Measurements from ENCODE around the gene SUV39H1.
"Not testable (repeated sequence)": the region's sequence is repeated elsewhere in the genome, so short reads cannot be mapped to it uniquely, and the experiment has no call there.

Gene SUV39H1, protein sequence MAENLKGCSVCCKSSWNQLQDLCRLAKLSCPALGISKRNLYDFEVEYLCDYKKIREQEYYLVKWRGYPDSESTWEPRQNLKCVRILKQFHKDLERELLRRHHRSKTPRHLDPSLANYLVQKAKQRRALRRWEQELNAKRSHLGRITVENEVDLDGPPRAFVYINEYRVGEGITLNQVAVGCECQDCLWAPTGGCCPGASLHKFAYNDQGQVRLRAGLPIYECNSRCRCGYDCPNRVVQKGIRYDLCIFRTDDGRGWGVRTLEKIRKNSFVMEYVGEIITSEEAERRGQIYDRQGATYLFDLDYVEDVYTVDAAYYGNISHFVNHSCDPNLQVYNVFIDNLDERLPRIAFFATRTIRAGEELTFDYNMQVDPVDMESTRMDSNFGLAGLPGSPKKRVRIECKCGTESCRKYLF

DNA sequence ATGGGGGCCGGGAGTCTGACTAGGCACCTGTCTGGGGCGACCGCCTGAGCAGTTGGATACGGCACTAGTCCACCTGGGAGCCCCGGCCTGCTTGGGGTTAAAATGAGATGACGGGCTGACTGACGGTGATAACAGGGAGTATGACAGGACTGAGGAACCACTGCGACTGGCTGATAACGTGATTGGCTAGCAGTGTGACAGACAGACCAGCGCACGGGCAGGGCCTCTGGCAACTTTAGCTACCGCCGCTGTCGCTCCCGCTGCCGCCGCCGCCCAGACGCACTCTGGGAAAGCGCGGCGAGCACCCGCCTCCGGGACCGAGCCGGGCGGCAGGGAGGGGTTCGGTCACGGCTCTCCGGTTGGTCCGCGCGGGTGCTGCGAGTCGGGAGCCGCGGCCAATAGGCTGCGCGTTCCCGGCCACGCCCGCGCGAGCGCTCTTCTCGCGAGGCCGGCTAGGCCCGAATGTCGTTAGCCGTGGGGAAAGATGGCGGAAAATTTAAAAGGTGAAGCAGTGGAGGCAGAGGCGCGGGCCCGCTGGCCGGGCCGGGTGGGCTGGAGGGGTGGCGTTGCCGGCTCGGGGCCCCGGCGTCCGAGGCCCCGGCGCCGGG lies at the start of gene SUV39H1:
TSS of gene SUV39H1 (plus strand) at position 434 of the 608 bp plus-strand sequence. CDS start at position 485, 51 bp downstream.
- TF ChIP-seq FOXP2 (optimal IDR thresholded peaks at IDR 0.05; ENCODE audit: control extremely low read depth, extremely low read length, insufficient read depth) (no peak), EZH2 (IDR thresholded peaks at IDR 0.05) (no peak), POLR2AphosphoS5 (IDR thresholded peaks at IDR 0.05; ENCODE audit: borderline replicate concordance, low read depth, low read length) (peak; percentile 66; the same call in 1 of the 2 replicates)
- DNase-seq (ENCODE audit: low read depth, low spot score) = no peak
- peak within 1 kb of the TSS; percentile 88 for H3K9ac ChIP-seq (ENCODE audit: insufficient read length)
- H3K4me3 ChIP-seq = peak within 1 kb of the TSS; percentile 79
- H3K9me3 ChIP-seq (ENCODE audit: low read depth, low read length) = no peaks in the 10 kb centered on the region
- peak within 1 kb of the TSS; percentile 86 for H3K27ac ChIP-seq
- H3K36me3 ChIP-seq (ENCODE audit: insufficient read depth, low read length) = peaks cover 21% of the 10 kb centered on the region; the same call in 1 of the 2 replicates

DNA sequence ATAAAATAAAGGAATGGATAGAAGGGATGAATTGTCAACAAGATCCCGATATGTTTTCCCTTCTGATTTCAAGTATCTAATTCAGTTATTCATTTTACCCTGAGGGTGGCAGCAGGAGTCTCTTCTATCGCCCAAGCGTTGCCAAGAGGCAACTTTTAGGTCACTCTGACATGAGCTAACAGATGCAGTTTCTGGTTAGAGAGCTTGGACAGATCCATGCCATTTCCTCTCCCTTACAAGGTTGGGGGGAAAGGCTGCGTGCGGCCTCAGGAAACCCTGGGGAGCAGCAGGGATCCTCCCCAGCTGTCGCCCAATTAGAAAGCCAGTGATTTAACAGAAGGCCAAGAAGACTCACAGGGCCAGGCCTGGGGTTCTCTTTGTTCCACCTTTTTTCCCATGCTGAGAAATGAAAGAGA lies 48.2 kb upstream of the SUV39H1 start:
- no peaks in the 10 kb centered on the region for H3K9me3 ChIP-seq (ENCODE audit: low read depth, low read length)
- H3K27ac ChIP-seq = no peak overlapping the region
- H3K4me3 ChIP-seq = no peak overlapping the region
- no peak for TF ChIP-seq EZH2 (IDR thresholded peaks at IDR 0.05)
- TF ChIP-seq FOXP2 (optimal IDR thresholded peaks at IDR 0.05; ENCODE audit: control extremely low read depth, extremely low read length, insufficient read depth) = no peak
- TF ChIP-seq POLR2AphosphoS5 (IDR thresholded peaks at IDR 0.05; ENCODE audit: borderline replicate concordance, low read depth, low read length) = no peak
- no peaks in the 10 kb centered on the region for H3K36me3 ChIP-seq (ENCODE audit: insufficient read depth, low read length)
- DNase-seq (ENCODE audit: low read depth, low spot score) = no peak
- H3K9ac ChIP-seq (ENCODE audit: insufficient read length) = no peak overlapping the region

DNA sequence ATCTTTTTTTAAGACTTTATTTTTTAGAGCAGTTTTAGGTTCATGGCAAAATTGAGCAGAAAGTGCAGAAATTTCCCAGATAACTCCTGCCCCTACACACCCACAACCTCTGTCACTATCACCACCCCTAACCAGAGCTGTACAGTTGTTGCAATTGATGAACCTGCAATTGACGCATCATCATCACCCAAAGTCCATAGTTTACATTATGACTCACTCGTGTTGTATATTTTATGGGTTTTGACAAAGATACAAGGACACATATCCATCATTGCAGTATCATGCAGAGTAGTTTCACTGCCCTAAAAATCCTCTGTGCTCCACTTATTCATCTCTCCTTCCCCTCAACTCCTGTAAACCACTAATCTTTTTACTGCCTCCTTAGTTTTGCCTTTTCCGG lies 47.4 kb upstream of the SUV39H1 start:
- H3K4me3 ChIP-seq = no peak overlapping the region
- H3K27ac ChIP-seq = no peak overlapping the region

DNA sequence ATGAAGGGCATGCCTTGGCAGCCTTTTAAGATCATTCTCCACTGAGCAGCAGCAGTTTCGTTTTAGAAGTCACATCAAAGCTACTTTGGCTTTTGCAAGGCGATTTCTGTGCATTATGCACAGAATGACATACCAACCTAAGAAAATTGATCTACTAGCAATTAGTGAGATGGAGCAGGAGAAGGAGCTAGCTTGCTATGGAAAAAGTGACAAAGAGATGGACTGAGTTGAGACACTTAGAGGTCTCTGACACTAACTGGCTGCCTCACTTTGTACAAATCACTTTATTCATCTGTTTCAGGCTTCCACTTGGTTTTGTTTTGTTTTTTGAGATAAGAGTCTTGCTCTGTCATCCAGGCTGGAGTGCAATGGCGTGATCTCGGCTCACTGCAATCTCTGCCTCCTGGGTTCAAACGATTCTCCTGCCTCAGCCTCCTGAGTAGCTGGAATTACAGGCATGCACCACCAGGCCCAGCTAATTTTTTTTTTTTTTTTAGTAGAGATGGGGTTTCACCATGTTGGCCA lies 44.4 kb upstream of the SUV39H1 start:
- not testable (repeated sequence) for H3K4me3 ChIP-seq; H3K9me3 ChIP-seq (ENCODE audit: low read depth, low read length); H3K9ac ChIP-seq (ENCODE audit: insufficient read length); DNase-seq (ENCODE audit: low read depth, low spot score); H3K27ac ChIP-seq; H3K36me3 ChIP-seq (ENCODE audit: insufficient read depth, low read length)

More for the DNA sequence above, 47.4 kb upstream of the SUV39H1 start:
- TF ChIP-seq EZH2 (IDR thresholded peaks at IDR 0.05) (no peak), FOXP2 (optimal IDR thresholded peaks at IDR 0.05; ENCODE audit: control extremely low read depth, extremely low read length, insufficient read depth) (no peak), POLR2AphosphoS5 (IDR thresholded peaks at IDR 0.05; ENCODE audit: borderline replicate concordance, low read depth, low read length) (no peak)
- Histone ChIP-seq H3K9me3 (ENCODE audit: low read depth, low read length) (no peaks in the 10 kb centered on the region), H3K9ac (ENCODE audit: insufficient read length) (no peak overlapping the region), H3K36me3 (ENCODE audit: insufficient read depth, low read length) (no peaks in the 10 kb centered on the region)
- no peak for DNase-seq (ENCODE audit: low read depth, low spot score)

DNA sequence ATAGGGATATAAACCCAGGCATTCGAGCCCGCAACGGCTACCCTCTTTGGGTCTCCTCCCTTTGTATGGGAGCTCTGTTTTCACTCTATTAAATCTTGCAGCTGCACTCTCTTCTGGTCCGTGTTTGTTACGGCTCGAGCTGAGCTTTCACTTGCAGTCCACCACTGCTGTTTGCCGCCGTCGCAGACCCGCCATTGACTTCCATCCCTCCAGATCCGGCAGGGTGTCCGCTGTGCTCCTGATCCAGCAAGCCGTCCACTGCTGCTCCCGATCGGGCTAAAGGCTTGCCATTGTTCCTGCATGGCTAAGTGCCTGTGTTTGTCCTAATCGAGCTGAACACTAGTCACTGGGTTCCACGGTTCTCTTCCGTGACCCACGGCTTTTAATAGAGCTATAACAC lies 41.8 kb upstream of the SUV39H1 start:
- H3K36me3 ChIP-seq (ENCODE audit: insufficient read depth, low read length); H3K4me3 ChIP-seq; H3K9me3 ChIP-seq (ENCODE audit: low read depth, low read length); H3K9ac ChIP-seq (ENCODE audit: insufficient read length); DNase-seq (ENCODE audit: low read depth, low spot score); H3K27ac ChIP-seq: not testable (repeated sequence)

DNA sequence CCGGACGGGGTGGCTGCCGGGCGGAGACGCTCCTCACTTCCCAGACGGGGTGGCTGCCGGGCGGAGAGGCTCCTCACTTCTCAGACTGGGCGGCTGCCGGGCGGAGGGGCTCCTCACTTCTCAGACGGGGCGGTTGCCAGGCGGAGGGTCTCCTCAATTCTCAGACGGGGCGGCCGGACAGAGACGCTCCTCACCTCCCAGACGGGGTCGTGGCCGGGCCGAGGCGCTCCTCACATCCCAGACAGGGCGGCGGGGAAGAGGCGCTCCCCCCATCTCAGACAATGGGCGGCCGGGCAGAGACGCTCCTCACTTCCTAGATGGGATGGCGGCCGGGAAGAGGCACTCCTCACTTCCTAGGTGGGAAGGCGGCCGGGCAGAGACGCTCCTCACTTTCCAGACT lies 36.8 kb upstream of the SUV39H1 start:
- H3K27ac ChIP-seq; DNase-seq (ENCODE audit: low read depth, low spot score); H3K9me3 ChIP-seq (ENCODE audit: low read depth, low read length); H3K9ac ChIP-seq (ENCODE audit: insufficient read length); H3K4me3 ChIP-seq; H3K36me3 ChIP-seq (ENCODE audit: insufficient read depth, low read length): not testable (repeated sequence)

DNA sequence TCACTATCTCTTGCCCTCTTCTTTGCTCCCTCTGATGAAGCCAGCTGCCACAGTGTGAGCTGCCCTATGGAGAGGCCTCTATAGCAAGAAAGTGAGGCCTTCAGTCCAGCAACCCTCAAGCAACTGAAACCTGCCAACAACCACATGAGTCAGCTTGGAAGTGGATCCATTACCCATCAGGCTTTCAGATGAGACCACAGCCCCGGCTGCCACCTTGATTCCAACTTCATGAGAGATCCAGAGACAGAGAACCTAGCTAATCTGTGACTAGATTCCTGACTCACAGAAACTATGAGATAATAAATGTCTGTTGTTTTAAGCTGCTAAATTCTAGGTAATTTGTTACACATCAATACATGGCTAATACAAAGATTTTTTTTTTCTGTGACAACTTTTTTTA lies 33.3 kb upstream of the SUV39H1 start:
- H3K27ac ChIP-seq = no peak overlapping the region
- H3K4me3 ChIP-seq = no peak overlapping the region
- H3K9me3 ChIP-seq (ENCODE audit: low read depth, low read length) = no peaks in the 10 kb centered on the region
- no peak overlapping the region for H3K9ac ChIP-seq (ENCODE audit: insufficient read length)
- TF ChIP-seq EZH2 (IDR thresholded peaks at IDR 0.05) (no peak), FOXP2 (optimal IDR thresholded peaks at IDR 0.05; ENCODE audit: control extremely low read depth, extremely low read length, insufficient read depth) (no peak), POLR2AphosphoS5 (IDR thresholded peaks at IDR 0.05; ENCODE audit: borderline replicate concordance, low read depth, low read length) (no peak)
- no peak for DNase-seq (ENCODE audit: low read depth, low spot score)
- H3K36me3 ChIP-seq (ENCODE audit: insufficient read depth, low read length) = no peaks in the 10 kb centered on the region

DNA sequence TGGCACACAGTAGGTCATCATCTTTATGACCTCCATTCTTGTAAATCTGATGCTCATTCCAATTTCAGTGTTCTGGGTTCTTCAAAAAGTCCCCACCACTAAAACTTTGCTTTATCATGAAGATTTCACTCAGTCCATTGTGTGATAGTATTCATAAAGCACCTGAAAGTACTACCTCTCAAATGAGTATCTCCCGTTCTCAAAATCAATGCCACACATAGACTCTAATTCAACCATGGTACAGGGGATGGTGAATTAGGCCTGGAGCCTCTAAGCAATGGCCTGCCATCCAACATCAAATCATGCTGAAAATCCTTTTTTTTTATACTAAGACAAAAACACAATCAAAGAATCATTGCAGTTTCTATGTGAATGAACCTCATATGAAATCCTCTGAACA lies 32.4 kb upstream of the SUV39H1 start:
- Histone ChIP-seq H3K9ac (ENCODE audit: insufficient read length) (no peak overlapping the region), H3K27ac (no peak overlapping the region), H3K4me3 (no peak overlapping the region), H3K9me3 (ENCODE audit: low read depth, low read length) (no peaks in the 10 kb centered on the region), H3K36me3 (ENCODE audit: insufficient read depth, low read length) (no peaks in the 10 kb centered on the region)
- DNase-seq (ENCODE audit: low read depth, low spot score) = no peak
- TF ChIP-seq EZH2 (IDR thresholded peaks at IDR 0.05) (no peak), FOXP2 (optimal IDR thresholded peaks at IDR 0.05; ENCODE audit: control extremely low read depth, extremely low read length, insufficient read depth) (no peak), POLR2AphosphoS5 (IDR thresholded peaks at IDR 0.05; ENCODE audit: borderline replicate concordance, low read depth, low read length) (no peak)

DNA sequence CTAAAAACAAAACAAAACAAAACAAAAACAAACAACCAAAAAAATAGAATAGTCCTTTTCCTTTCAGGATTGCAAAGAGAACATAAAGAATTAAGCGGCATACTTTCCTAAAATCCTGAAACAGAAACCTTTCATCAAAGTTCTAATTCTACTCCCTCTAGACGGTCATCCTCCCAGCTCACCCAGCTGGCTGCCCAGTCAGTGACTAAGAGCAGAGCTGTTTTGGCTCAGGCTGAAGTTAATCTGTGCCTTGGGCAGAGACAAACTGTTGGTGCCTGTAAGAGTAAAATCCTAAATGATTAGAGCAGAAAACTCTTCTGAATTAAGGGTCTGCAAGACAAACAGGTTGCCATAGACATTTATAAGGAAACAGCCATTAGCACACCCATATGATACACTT lies 30.5 kb upstream of the SUV39H1 start:
- no peaks in the 10 kb centered on the region for H3K36me3 ChIP-seq (ENCODE audit: insufficient read depth, low read length)
- H3K27ac ChIP-seq = no peak overlapping the region
- DNase-seq (ENCODE audit: low read depth, low spot score) = no peak
- H3K4me3 ChIP-seq = no peak overlapping the region
- no peaks in the 10 kb centered on the region for H3K9me3 ChIP-seq (ENCODE audit: low read depth, low read length)
- no peak for TF ChIP-seq POLR2AphosphoS5 (IDR thresholded peaks at IDR 0.05; ENCODE audit: borderline replicate concordance, low read depth, low read length)
- no peak for TF ChIP-seq FOXP2 (optimal IDR thresholded peaks at IDR 0.05; ENCODE audit: control extremely low read depth, extremely low read length, insufficient read depth)
- no peak for TF ChIP-seq EZH2 (IDR thresholded peaks at IDR 0.05)
- H3K9ac ChIP-seq (ENCODE audit: insufficient read length) = no peak overlapping the region
